ENCODE results near the gene HS6ST3. TPM values are rescaled to one million over a fixed set of nuclear protein-coding genes. Genes with fewer than 3 reads are reported as not detected.
A peak's percentile ranks its signal among the peaks of the same experiment; 100 is the strongest.

HS6ST3 gene
- total and polyA plus RNA-seq, 8 donors = 0.65 to 3.4 (median 1.8) TPM

GRCh38 chr13:96835546-96835945 lies 745.6 kb downstream of the HS6ST3 start:
- H3K27ac ChIP-seq = no peak overlapping the region
- ATAC-seq = no peak
- H3K4me3 ChIP-seq = no peak overlapping the region
- no peak for DNase-seq
- intact Hi-C loops (cut with DNase I) = no loop called here
- 89% methylated on average over 4 of the region's 4 CpGs for WGBS, 2 donors
- H3K36me3 ChIP-seq = no peaks in the 10 kb centered on the region
- no peaks in the 10 kb centered on the region for H3K9me3 ChIP-seq
- no peaks in the 10 kb centered on the region for H3K4me1 ChIP-seq
- no peak for TF ChIP-seq CTCF (IDR thresholded peaks at IDR 0.05)
- no peaks in the 10 kb centered on the region for H3K27me3 ChIP-seq
- FAIRE-seq = no peak

GRCh38 chr13:96836733-96837132 lies 746.8 kb downstream of the HS6ST3 start:
- Histone ChIP-seq H3K9me3 (no peaks in the 10 kb centered on the region), H3K27me3 (no peaks in the 10 kb centered on the region), H3K4me3 (no peak overlapping the region), H3K36me3 (no peaks in the 10 kb centered on the region), H3K27ac (no peak overlapping the region), H3K4me1 (no peaks in the 10 kb centered on the region)
- intact Hi-C loops (cut with DNase I) = no loop called here
- DNase-seq (no peak), FAIRE-seq (no peak), ATAC-seq (no peak)
- 90 to 91% methylated on average over 1 of the region's 1 CpG for WGBS, 2 donors
- no peak for TF ChIP-seq CTCF (IDR thresholded peaks at IDR 0.05)

GRCh38 chr13:96837809-96838208 lies 747.9 kb downstream of the HS6ST3 start:
- Histone ChIP-seq H3K9me3 (no peaks in the 10 kb centered on the region), H3K4me3 (no peak overlapping the region), H3K27me3 (no peaks in the 10 kb centered on the region), H3K27ac (no peak overlapping the region), H3K36me3 (no peaks in the 10 kb centered on the region), H3K4me1 (no peaks in the 10 kb centered on the region)
- WGBS, 2 donors = 78 to 82% methylated on average over 1 of the region's 1 CpG
- DNase-seq = no peak
- no peak for TF ChIP-seq CTCF (IDR thresholded peaks at IDR 0.05)
- no peak for FAIRE-seq
- intact Hi-C loops (cut with DNase I) = no loop called here
- no peak for ATAC-seq

DNA sequence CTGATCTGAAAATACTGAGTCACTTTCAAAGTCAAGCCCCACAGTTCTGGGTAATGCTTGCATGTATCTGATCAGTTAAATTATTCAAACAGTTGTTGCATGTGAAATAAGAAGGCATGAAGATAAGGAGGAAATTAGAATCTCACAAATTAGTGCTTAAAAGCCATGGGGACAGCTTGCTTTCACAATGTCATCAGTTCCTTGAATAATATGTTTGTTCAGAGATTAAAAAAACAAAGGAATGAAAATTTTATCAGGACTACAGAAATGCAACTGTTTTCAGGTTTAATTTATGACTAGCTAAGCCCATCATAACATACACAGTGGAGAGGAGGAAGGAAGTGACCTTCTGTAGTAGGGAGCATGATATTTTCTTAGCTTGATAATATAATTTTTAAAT lies 754.3 kb downstream of the HS6ST3 start:
- Histone ChIP-seq H3K36me3 (no peaks in the 10 kb centered on the region), H3K27me3 (no peaks in the 10 kb centered on the region), H3K4me3 (no peak overlapping the region), H3K27ac (no peak overlapping the region), H3K4me1 (peaks cover 0 to 8% (median 0%) of the 10 kb centered on the region in 3 donors), H3K9me3 (no peaks in the 10 kb centered on the region)
- peak in 2 of 4 donors; percentile 30 to 41 for ATAC-seq
- no peak for DNase-seq
- FAIRE-seq = no peak
- intact Hi-C loops (cut with DNase I) = no loop called here
- no peak for TF ChIP-seq CTCF (IDR thresholded peaks at IDR 0.05)

- no peak for TF ChIP-seq CTCF (IDR thresholded peaks at IDR 0.05)
- Histone ChIP-seq H3K36me3 (no peaks in the 10 kb centered on the region), H3K4me3 (no peak overlapping the region), H3K4me1 (peaks cover 0 to 8% (median 0%) of the 10 kb centered on the region in 3 donors), H3K9me3 (no peaks in the 10 kb centered on the region), H3K27ac (no peak overlapping the region), H3K27me3 (no peaks in the 10 kb centered on the region)
- FAIRE-seq (no peak), DNase-seq (no peak), ATAC-seq (no peak)
- 67 to 92% methylated on average over 1 of the region's 1 CpG for WGBS, 2 donors
- intact Hi-C loops (cut with DNase I) = no loop called here
These were observed 754.7 kb downstream of the HS6ST3 start for GRCh38 chr13:96844616-96845015.
